ENCODE results near the gene AWAT2.

GRCh38 chrX:70084592-70085240 is 35.0 kb upstream of the AWAT2 start:
- no peak for TF ChIP-seq CTCF (IDR thresholded peaks at IDR 0.05)
- TF ChIP-seq EZH2 (IDR thresholded peaks at IDR 0.05): no peak
